Measurements from ENCODE around the gene CYP27C1.

DNA sequence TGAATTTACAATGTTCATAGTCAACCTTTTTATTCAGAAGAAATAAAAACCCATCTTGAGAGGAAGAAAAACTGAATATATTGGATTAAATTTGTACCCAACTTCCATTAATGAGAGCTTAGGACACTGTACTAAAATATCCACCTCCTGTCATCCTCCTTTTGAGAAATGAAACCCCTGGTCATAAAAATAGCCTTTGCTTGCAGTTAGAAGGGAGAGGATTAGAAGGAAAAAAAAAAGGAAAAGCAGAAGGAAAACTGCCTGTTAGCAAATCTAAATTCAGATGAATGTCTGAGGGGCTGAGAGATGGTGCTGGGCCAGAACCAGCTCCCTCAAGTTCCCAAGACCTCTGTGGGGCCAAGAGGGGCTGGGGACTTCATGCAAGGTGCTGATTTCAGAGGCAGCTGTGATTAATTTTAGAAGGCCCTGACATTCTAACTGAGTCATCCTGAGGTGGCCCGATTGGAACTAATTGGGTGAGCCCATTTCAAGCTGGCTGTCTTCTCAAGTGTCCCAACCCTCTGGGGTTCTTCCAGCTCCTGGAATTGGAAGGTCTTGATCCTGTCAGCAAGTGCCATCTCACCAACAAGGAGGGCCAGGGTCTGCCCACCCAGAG lies 74.7 kb downstream of the CYP27C1 start:
- TF ChIP-seq, protein P1, sequence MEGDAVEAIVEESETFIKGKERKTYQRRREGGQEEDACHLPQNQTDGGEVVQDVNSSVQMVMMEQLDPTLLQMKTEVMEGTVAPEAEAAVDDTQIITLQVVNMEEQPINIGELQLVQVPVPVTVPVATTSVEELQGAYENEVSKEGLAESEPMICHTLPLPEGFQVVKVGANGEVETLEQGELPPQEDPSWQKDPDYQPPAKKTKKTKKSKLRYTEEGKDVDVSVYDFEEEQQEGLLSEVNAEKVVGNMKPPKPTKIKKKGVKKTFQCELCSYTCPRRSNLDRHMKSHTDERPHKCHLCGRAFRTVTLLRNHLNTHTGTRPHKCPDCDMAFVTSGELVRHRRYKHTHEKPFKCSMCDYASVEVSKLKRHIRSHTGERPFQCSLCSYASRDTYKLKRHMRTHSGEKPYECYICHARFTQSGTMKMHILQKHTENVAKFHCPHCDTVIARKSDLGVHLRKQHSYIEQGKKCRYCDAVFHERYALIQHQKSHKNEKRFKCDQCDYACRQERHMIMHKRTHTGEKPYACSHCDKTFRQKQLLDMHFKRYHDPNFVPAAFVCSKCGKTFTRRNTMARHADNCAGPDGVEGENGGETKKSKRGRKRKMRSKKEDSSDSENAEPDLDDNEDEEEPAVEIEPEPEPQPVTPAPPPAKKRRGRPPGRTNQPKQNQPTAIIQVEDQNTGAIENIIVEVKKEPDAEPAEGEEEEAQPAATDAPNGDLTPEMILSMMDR (IDR thresholded peaks at IDR 0.05; ENCODE audit: low read depth, low read length, poor library complexity, severe bottlenecking): no peak
- TF ChIP-seq EZH2phosphoT487 (IDR thresholded peaks at IDR 0.05; ENCODE audit: borderline replicate concordance, low read length): no peak
